KMS-11 (cell line): ENCODE data around the gene ZNF454.

Experiments used
- H2AFZ ChIP-seq: fragments of 200-600 bp; sonication (generic); 2 replicates; pipeline ENCODE4 v1.6.1; 2016; ENCODE audit warnings: antibody characterized with exemption, mixed run types, low read depth
- H3K27ac ChIP-seq: fragments of 200-600 bp; sonication (generic); 2 replicates; pipeline ENCODE4 v1.6.1; 2016; ENCODE audit warnings: mild to moderate bottlenecking, mixed run types
- H3K27me3 ChIP-seq: fragments of 200-600 bp; sonication (generic); 2 replicates; pipeline ENCODE4 v1.6.1; 2017; ENCODE audit warnings: mild to moderate bottlenecking, low read depth, mixed run types, moderate library complexity; ENCODE audit not compliant: insufficient read depth
- H3K36me3 ChIP-seq: fragments of 200-600 bp; sonication (generic); 2 replicates; pipeline ENCODE4 v1.6.1; 2017; ENCODE audit warnings: mild to moderate bottlenecking, mixed run types; ENCODE audit not compliant: insufficient read depth
- H3K4me1 ChIP-seq: fragments of 200-600 bp; sonication (generic); 2 replicates; pipeline ENCODE4 v1.6.1; 2016; ENCODE audit warnings: mild to moderate bottlenecking, low read depth, mixed run types; ENCODE audit not compliant: poor library complexity, severe bottlenecking
- H3K4me2 ChIP-seq: fragments of 200-600 bp; sonication (generic); 2 replicates; pipeline ENCODE4 v1.7.0; 2016; ENCODE audit warnings: mild to moderate bottlenecking, mixed run types
- H3K4me3 ChIP-seq: fragments of 200-600 bp; sonication (generic); IDR thresholded peaks from 2 replicates; pipeline ENCODE4 v1.6.1; 2017; ENCODE audit warnings: low read depth, low read length, mixed read lengths; ENCODE audit not compliant: insufficient read depth
- H3K79me2 ChIP-seq: fragments of 200-600 bp; sonication (generic); 2 replicates; pipeline ENCODE4 v1.6.1; 2016; ENCODE audit warnings: low read depth, mixed run types; ENCODE audit not compliant: insufficient read depth
- H3K9ac ChIP-seq: fragments of 200-600 bp; sonication (generic); 2 replicates; pipeline ENCODE4 v1.6.1; 2016; ENCODE audit warnings: mild to moderate bottlenecking, mixed run types
- H4K20me1 ChIP-seq: fragments of 200-600 bp; sonication (generic); 2 replicates; pipeline ENCODE4 v1.6.1; 2016; ENCODE audit warnings: mild to moderate bottlenecking, mixed run types; ENCODE audit not compliant: insufficient read depth
- TF ChIP-seq, protein P1 (sequence below): fragments of 200-600 bp; sonication (generic); conservative IDR thresholded peaks from 2 replicates; pipeline ENCODE4 v1.6.1; 2017; ENCODE audit warnings: low read depth, mild to moderate bottlenecking, antibody characterized with exemption, low read length, moderate library complexity, mixed read lengths

Gene ZNF454

GRCh38 chr5:178994580-178995340 is 53.8 kb downstream of the ZNF454 start, which contains the start of gene GRM6:
Gene GRM6, minus strand, starts transcription at chr5:178995320. Its CDS starts 376 bp downstream, at chr5:178994944.
- no peak within 1 kb of the TSS for H3K4me2 ChIP-seq
- no peak within 1 kb of the TSS for H2AFZ ChIP-seq

GRCh38 chr5:178995341-178995690 is 54.3 kb downstream of the ZNF454 start:
- Histone ChIP-seq H3K79me2 (no peaks in the 10 kb centered on the region), H3K4me2 (no peak overlapping the region), H3K4me3 (no peak overlapping the region), H3K27ac (no peak overlapping the region), H4K20me1 (no peaks in the 10 kb centered on the region), H3K36me3 (no peaks in the 10 kb centered on the region), H2AFZ (no peak overlapping the region), H3K27me3 (no peaks in the 10 kb centered on the region), H3K9ac (no peak overlapping the region), H3K4me1 (no peaks in the 10 kb centered on the region)
- TF ChIP-seq, protein P1, sequence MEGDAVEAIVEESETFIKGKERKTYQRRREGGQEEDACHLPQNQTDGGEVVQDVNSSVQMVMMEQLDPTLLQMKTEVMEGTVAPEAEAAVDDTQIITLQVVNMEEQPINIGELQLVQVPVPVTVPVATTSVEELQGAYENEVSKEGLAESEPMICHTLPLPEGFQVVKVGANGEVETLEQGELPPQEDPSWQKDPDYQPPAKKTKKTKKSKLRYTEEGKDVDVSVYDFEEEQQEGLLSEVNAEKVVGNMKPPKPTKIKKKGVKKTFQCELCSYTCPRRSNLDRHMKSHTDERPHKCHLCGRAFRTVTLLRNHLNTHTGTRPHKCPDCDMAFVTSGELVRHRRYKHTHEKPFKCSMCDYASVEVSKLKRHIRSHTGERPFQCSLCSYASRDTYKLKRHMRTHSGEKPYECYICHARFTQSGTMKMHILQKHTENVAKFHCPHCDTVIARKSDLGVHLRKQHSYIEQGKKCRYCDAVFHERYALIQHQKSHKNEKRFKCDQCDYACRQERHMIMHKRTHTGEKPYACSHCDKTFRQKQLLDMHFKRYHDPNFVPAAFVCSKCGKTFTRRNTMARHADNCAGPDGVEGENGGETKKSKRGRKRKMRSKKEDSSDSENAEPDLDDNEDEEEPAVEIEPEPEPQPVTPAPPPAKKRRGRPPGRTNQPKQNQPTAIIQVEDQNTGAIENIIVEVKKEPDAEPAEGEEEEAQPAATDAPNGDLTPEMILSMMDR: no peak

More at GRCh38 chr5:178994580-178995340, 53.8 kb downstream of the ZNF454 start, which contains the start of gene GRM6:
- TF ChIP-seq, protein P1: no peak
- Histone ChIP-seq H3K27me3 (no peaks in the 10 kb centered on the region), H3K9ac (no peak within 1 kb of the TSS), H3K27ac (no peak within 1 kb of the TSS), H3K79me2 (no peaks in the 10 kb centered on the region), H3K36me3 (no peaks in the 10 kb centered on the region), H3K4me1 (no peaks in the 10 kb centered on the region), H3K4me3 (no peak within 1 kb of the TSS), H4K20me1 (no peaks in the 10 kb centered on the region)

- Histone ChIP-seq H4K20me1 (no peaks in the 10 kb centered on the region), H3K27ac (no peak overlapping the region), H2AFZ (no peak overlapping the region), H3K27me3 (no peaks in the 10 kb centered on the region), H3K4me2 (no peak overlapping the region), H3K9ac (no peak overlapping the region), H3K36me3 (no peaks in the 10 kb centered on the region), H3K4me3 (no peak overlapping the region), H3K79me2 (no peaks in the 10 kb centered on the region), H3K4me1 (no peaks in the 10 kb centered on the region)
- TF ChIP-seq, protein P1: no peak
Measured at GRCh38 chr5:178996156-178996555, 55.2 kb downstream of the ZNF454 start.

- Histone ChIP-seq H3K79me2 (no peaks in the 10 kb centered on the region), H3K4me1 (no peaks in the 10 kb centered on the region), H3K27me3 (no peaks in the 10 kb centered on the region), H3K4me2 (no peak overlapping the region), H3K4me3 (no peak overlapping the region), H3K36me3 (no peaks in the 10 kb centered on the region), H3K9ac (no peak overlapping the region), H4K20me1 (no peaks in the 10 kb centered on the region), H3K27ac (no peak overlapping the region), H2AFZ (no peak overlapping the region)
- TF ChIP-seq, protein P1: no peak
Measured at GRCh38 chr5:178997191-178997590, 56.2 kb downstream of the ZNF454 start.
